ENCODE results near the gene VPS13A. TPM values are rescaled to one million over a fixed set of nuclear protein-coding genes. Genes with fewer than 3 reads are reported as not detected.
"Not testable (repeated sequence)": the region's sequence is repeated elsewhere in the genome, so short reads cannot be mapped to it uniquely, and the experiment has no call there.

The VPS13A gene
- total and polyA plus RNA-seq, 4 donors: 6.6 to 46.1 (median 32.6) TPM

DNA sequence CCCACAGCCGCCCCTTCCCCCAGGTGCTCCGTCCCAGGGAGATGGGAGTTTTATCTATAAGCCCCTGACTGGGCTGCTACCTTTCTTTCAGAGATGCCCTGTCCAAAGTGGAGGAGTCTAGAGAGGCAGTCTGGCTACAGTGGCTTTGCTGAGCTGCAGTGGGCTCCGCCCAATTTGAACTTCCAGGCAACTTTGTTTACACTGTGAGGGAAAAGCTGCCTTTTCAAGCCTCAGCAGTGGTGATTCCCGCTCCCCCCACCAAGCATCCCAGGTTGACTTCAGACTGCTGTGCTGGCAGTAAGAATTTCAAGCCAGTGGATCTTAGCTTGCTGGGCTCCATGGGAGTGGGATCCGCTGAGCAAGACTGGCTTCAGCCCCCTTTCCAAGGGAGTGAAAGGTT is 90.4 kb downstream of the VPS13A start:
- H3K9me3 ChIP-seq (ENCODE audit: control insufficient read depth, low read length); DNase-seq; ATAC-seq (ENCODE audit: low FRiP score); H3K4me3 ChIP-seq (ENCODE audit: low read length in 2 of 2); H3K27ac ChIP-seq (ENCODE audit: low read depth in 1 of 2, low read length in 2 of 2); H3K4me1 ChIP-seq (ENCODE audit: control insufficient read depth in 1 of 2, insufficient read depth in 2 of 2, low read length in 2 of 2); H3K36me3 ChIP-seq (ENCODE audit: control insufficient read depth in 1 of 2, insufficient read depth in 2 of 2, low read length in 1 of 2); H3K27me3 ChIP-seq (ENCODE audit: control insufficient read depth in 1 of 2, insufficient read depth in 2 of 2, low read length in 1 of 2): not testable (repeated sequence)
- 86 to 92% methylated on average over 5 of the region's 5 CpGs for WGBS, 2 donors
- intact Hi-C loops (cut with DNase I): loop anchor here in 1 of 2 donors (10.0 kb wide), 1 partner anchor 93 kb away; the partner anchor contains the start of gene VPS13A

- Histone ChIP-seq H3K27me3 (ENCODE audit: control insufficient read depth in 1 of 2, insufficient read depth in 2 of 2, low read length in 1 of 2) (no peaks in the 10 kb centered on the region), H3K36me3 (ENCODE audit: control insufficient read depth in 1 of 2, insufficient read depth in 2 of 2, low read length in 1 of 2) (peaks cover 0 to 2% of the 10 kb centered on the region in 2 donors), H3K9me3 (ENCODE audit: control insufficient read depth, low read length) (no peaks in the 10 kb centered on the region), H3K4me3 (ENCODE audit: low read length in 2 of 2) (no peak overlapping the region), H3K4me1 (ENCODE audit: control insufficient read depth in 1 of 2, insufficient read depth in 2 of 2, low read length in 2 of 2) (no peaks in the 10 kb centered on the region), H3K27ac (ENCODE audit: low read depth in 1 of 2, low read length in 2 of 2) (no peak overlapping the region)
- intact Hi-C loops (cut with DNase I): no loop called here
- DNase-seq: no peak
- 87 to 90% methylated on average over 1 of the region's 1 CpG for WGBS, 2 donors
- ATAC-seq (ENCODE audit: low FRiP score): no peak
Measured at GRCh38 chr9:77271023-77271690, 93.8 kb downstream of the VPS13A start.

DNA sequence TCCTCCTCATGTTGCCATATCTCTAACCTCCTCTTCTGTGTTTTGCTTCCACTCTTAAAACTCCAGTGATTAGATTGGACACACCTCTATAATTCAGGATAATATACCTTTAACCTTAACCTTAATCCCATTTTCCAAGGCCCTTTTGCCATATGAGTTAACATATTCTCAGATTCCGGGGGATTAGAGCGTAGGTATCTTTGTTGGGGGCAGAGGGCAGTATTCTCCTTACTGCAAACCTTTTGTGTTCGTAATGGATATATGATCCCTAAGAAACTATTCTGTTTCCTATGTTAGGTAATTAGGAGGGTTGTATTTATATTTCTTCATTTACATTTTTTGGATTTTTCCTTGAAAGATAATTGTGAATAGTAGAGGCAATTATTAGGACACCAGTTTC is 99.5 kb downstream of the VPS13A start:
- no peak overlapping the region for H3K27ac ChIP-seq (ENCODE audit: low read depth in 1 of 2, low read length in 2 of 2)
- 80 to 96% methylated on average over 3 of the region's 3 CpGs for WGBS, 2 donors
- H3K4me1 ChIP-seq (ENCODE audit: control insufficient read depth in 1 of 2, insufficient read depth in 2 of 2, low read length in 2 of 2): peaks cover 0 to 2% of the 10 kb centered on the region in 2 donors
- peaks cover 3 to 4% of the 10 kb centered on the region in 2 donors for H3K36me3 ChIP-seq (ENCODE audit: control insufficient read depth in 1 of 2, insufficient read depth in 2 of 2, low read length in 1 of 2)
- intact Hi-C loops (cut with DNase I): no loop called here
- DNase-seq (no peak), ATAC-seq (ENCODE audit: low FRiP score) (no peak)
- no peak overlapping the region for H3K4me3 ChIP-seq (ENCODE audit: low read length in 2 of 2)
- H3K9me3 ChIP-seq (ENCODE audit: control insufficient read depth, low read length): no peaks in the 10 kb centered on the region
- H3K27me3 ChIP-seq (ENCODE audit: control insufficient read depth in 1 of 2, insufficient read depth in 2 of 2, low read length in 1 of 2): no peaks in the 10 kb centered on the region

GRCh38 chr9:77277719-77278118 is 100.4 kb downstream of the VPS13A start:
- intact Hi-C loops (cut with DNase I): no loop called here

GRCh38 chr9:77283991-77284390 is 106.7 kb downstream of the VPS13A start:
- no peak overlapping the region for H3K4me3 ChIP-seq (ENCODE audit: low read length in 2 of 2)
- WGBS, 2 donors: 91 to 92% methylated on average over 2 of the region's 2 CpGs
- no peak for DNase-seq
- peaks cover 0 to 3% of the 10 kb centered on the region in 2 donors for H3K36me3 ChIP-seq (ENCODE audit: control insufficient read depth in 1 of 2, insufficient read depth in 2 of 2, low read length in 1 of 2)
- ATAC-seq (ENCODE audit: low FRiP score): no peak
- no peaks in the 10 kb centered on the region for H3K9me3 ChIP-seq (ENCODE audit: control insufficient read depth, low read length)
- no peaks in the 10 kb centered on the region for H3K27me3 ChIP-seq (ENCODE audit: control insufficient read depth in 1 of 2, insufficient read depth in 2 of 2, low read length in 1 of 2)
- intact Hi-C loops (cut with DNase I): no loop called here
- H3K4me1 ChIP-seq (ENCODE audit: control insufficient read depth in 1 of 2, insufficient read depth in 2 of 2, low read length in 2 of 2): no peaks in the 10 kb centered on the region
- no peak overlapping the region for H3K27ac ChIP-seq (ENCODE audit: low read depth in 1 of 2, low read length in 2 of 2)

More at GRCh38 chr9:77277719-77278118, 100.4 kb downstream of the VPS13A start:
- H3K27me3 ChIP-seq (ENCODE audit: control insufficient read depth in 1 of 2, insufficient read depth in 2 of 2, low read length in 1 of 2): no peaks in the 10 kb centered on the region
- no peak overlapping the region for H3K4me3 ChIP-seq (ENCODE audit: low read length in 2 of 2)
- H3K27ac ChIP-seq (ENCODE audit: low read depth in 1 of 2, low read length in 2 of 2): no peak overlapping the region
- H3K36me3 ChIP-seq (ENCODE audit: control insufficient read depth in 1 of 2, insufficient read depth in 2 of 2, low read length in 1 of 2): peaks cover 3 to 4% of the 10 kb centered on the region in 2 donors
- ATAC-seq (ENCODE audit: low FRiP score) (no peak), DNase-seq (no peak)
- 88 to 89% methylated on average over 3 of the region's 3 CpGs for WGBS, 2 donors
- no peaks in the 10 kb centered on the region for H3K9me3 ChIP-seq (ENCODE audit: control insufficient read depth, low read length)
- peaks cover 0 to 2% of the 10 kb centered on the region in 2 donors for H3K4me1 ChIP-seq (ENCODE audit: control insufficient read depth in 1 of 2, insufficient read depth in 2 of 2, low read length in 2 of 2)

DNA sequence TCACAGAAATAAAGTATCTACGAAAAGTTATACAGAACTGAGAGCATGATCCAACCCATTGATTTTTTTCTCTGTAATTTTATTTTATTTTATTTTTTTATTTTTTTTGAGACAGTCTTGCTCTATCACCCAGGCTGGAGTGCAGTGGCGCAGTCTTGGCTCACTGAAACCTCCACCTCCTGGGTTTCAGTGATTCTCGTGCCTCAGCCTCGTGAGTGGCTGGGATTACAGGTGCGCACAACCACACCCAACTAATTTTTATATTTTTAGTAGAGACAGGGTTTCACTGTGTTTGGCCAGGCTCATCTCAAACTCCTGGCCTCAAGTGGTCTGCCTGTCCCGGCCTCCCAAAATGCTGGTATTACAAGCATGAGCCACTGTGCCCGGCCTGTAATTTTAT is 107.3 kb downstream of the VPS13A start:
- no peaks in the 10 kb centered on the region for H3K4me1 ChIP-seq (ENCODE audit: control insufficient read depth in 1 of 2, insufficient read depth in 2 of 2, low read length in 2 of 2)
- H3K36me3 ChIP-seq (ENCODE audit: control insufficient read depth in 1 of 2, insufficient read depth in 2 of 2, low read length in 1 of 2): peaks cover 0 to 3% of the 10 kb centered on the region in 2 donors
- intact Hi-C loops (cut with DNase I): no loop called here
- no peak overlapping the region for H3K4me3 ChIP-seq (ENCODE audit: low read length in 2 of 2)
- ATAC-seq (ENCODE audit: low FRiP score) (no peak), DNase-seq (no peak)
- no peaks in the 10 kb centered on the region for H3K9me3 ChIP-seq (ENCODE audit: control insufficient read depth, low read length)
- no peaks in the 10 kb centered on the region for H3K27me3 ChIP-seq (ENCODE audit: control insufficient read depth in 1 of 2, insufficient read depth in 2 of 2, low read length in 1 of 2)
- H3K27ac ChIP-seq (ENCODE audit: low read depth in 1 of 2, low read length in 2 of 2): no peak overlapping the region
- WGBS, 2 donors: 93 to 98% methylated on average over 7 of the region's 7 CpGs

GRCh38 chr9:77290373-77290772 is 113.0 kb downstream of the VPS13A start:
- no peak for DNase-seq

DNA sequence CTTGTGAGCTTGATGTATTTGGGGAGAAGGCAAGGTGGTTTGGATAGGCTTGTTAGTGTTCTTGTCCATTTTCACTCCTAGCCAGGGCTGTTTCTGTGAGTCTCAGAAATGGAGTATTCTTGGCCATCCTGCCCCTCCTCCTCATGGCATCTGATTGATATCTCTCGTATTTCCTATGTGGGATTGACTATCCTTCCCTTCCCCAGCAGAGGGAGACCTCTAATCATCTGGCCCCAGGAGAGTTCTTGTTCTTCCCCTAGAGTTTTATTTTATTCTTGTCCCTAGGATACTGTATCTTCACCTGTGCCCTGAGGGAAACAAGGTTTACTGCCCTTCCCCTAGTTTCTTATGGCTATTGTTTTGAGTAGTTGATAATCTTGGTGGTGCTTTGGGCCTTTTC is 114.4 kb downstream of the VPS13A start:
- no peaks in the 10 kb centered on the region for H3K9me3 ChIP-seq (ENCODE audit: control insufficient read depth, low read length)
- peaks cover 0 to 4% of the 10 kb centered on the region in 2 donors for H3K36me3 ChIP-seq (ENCODE audit: control insufficient read depth in 1 of 2, insufficient read depth in 2 of 2, low read length in 1 of 2)
- no peak overlapping the region for H3K4me3 ChIP-seq (ENCODE audit: low read length in 2 of 2)
- intact Hi-C loops (cut with DNase I): no loop called here
- ATAC-seq (ENCODE audit: low FRiP score) (no peak), DNase-seq (no peak)
- 75 to 83% methylated on average over 1 of the region's 1 CpG for WGBS, 2 donors
- no peaks in the 10 kb centered on the region for H3K27me3 ChIP-seq (ENCODE audit: control insufficient read depth in 1 of 2, insufficient read depth in 2 of 2, low read length in 1 of 2)
- H3K27ac ChIP-seq (ENCODE audit: low read depth in 1 of 2, low read length in 2 of 2): no peak overlapping the region
- no peaks in the 10 kb centered on the region for H3K4me1 ChIP-seq (ENCODE audit: control insufficient read depth in 1 of 2, insufficient read depth in 2 of 2, low read length in 2 of 2)

More at GRCh38 chr9:77290373-77290772, 113.0 kb downstream of the VPS13A start:
- Histone ChIP-seq H3K27me3 (ENCODE audit: control insufficient read depth in 1 of 2, insufficient read depth in 2 of 2, low read length in 1 of 2) (no peaks in the 10 kb centered on the region), H3K4me3 (ENCODE audit: low read length in 2 of 2) (no peak overlapping the region), H3K36me3 (ENCODE audit: control insufficient read depth in 1 of 2, insufficient read depth in 2 of 2, low read length in 1 of 2) (peaks cover 0 to 4% of the 10 kb centered on the region in 2 donors), H3K27ac (ENCODE audit: low read depth in 1 of 2, low read length in 2 of 2) (no peak overlapping the region), H3K4me1 (ENCODE audit: control insufficient read depth in 1 of 2, insufficient read depth in 2 of 2, low read length in 2 of 2) (no peaks in the 10 kb centered on the region), H3K9me3 (ENCODE audit: control insufficient read depth, low read length) (no peaks in the 10 kb centered on the region)
- ATAC-seq (ENCODE audit: low FRiP score): no peak
- intact Hi-C loops (cut with DNase I): no loop called here

- no peak overlapping the region for H3K27ac ChIP-seq (ENCODE audit: low read depth in 1 of 2, low read length in 2 of 2)
- intact Hi-C loops (cut with DNase I): no loop called here
- WGBS, 2 donors: 92 to 95% methylated on average over 6 of the region's 6 CpGs
- no peak overlapping the region for H3K4me3 ChIP-seq (ENCODE audit: low read length in 2 of 2)
- no peak for DNase-seq
- H3K27me3 ChIP-seq (ENCODE audit: control insufficient read depth in 1 of 2, insufficient read depth in 2 of 2, low read length in 1 of 2): no peaks in the 10 kb centered on the region
- H3K36me3 ChIP-seq (ENCODE audit: control insufficient read depth in 1 of 2, insufficient read depth in 2 of 2, low read length in 1 of 2): peaks cover 0 to 1% of the 10 kb centered on the region in 2 donors
- no peaks in the 10 kb centered on the region for H3K4me1 ChIP-seq (ENCODE audit: control insufficient read depth in 1 of 2, insufficient read depth in 2 of 2, low read length in 2 of 2)
- no peaks in the 10 kb centered on the region for H3K9me3 ChIP-seq (ENCODE audit: control insufficient read depth, low read length)
- ATAC-seq (ENCODE audit: low FRiP score): no peak
Measured at GRCh38 chr9:77293949-77294348, 116.6 kb downstream of the VPS13A start.

Data from aorta (tissue), 5 donors.